Caco-2 (cell line): Measurements from ENCODE around the gene TSC22D4. TPM values are rescaled to one million over a fixed set of nuclear protein-coding genes. Genes with fewer than 3 reads are reported as not detected.

Source experiments
- BruUV-seq: library from RNA; stranded (reverse); fragments of 400-500 nt; replicated peaks from 2 replicates; lab custom pipeline; 2021; lab: Mats Ljungman, UMichigan
- CTCF ChIA-PET: fragments of 300-600 bp; sonication (Branson Sonifier 250); formaldehyde crosslinking; loops from one replicate; lab custom pipeline; 2022; ENCODE audit warnings: antibody characterized with exemption; lab: Charles Lee
- POLR2A ChIA-PET: fragments of 300-600 bp; sonication (Branson Sonifier 250); formaldehyde crosslinking; loops from one replicate; lab custom pipeline; 2022; ENCODE audit warnings: antibody characterized with exemption; lab: Charles Lee
- DNase-seq, 2 experiments: peaks; one replicate each; pipeline versions ENCODE4 v3.0.0 to v3.0.0-alpha.2; 2020 to 2022
- H3K27me3 ChIP-seq: replicated peaks from 2 replicates; pipeline ENCODE4 v1.6.0; 2011; ENCODE audit warnings: low read length; ENCODE audit not compliant: control insufficient read depth, insufficient read depth
- H3K36me3 ChIP-seq: 2 replicates; pipeline ENCODE4 v1.5.1; 2011; ENCODE audit warnings: low read length; ENCODE audit not compliant: control insufficient read depth, insufficient read depth
- H3K4me1 ChIP-seq: fragments of 250-450 bp; sonication (Bioruptor Pico); 2 replicates; pipeline ENCODE4 v1.5.1; 2020; ENCODE audit warnings: mild to moderate bottlenecking
- H3K4me3 ChIP-seq: 2 replicates; pipeline ENCODE4 v1.5.1; 2011; ENCODE audit warnings: low read depth, mild to moderate bottlenecking, control low read depth, low read length
- H3K9me3 ChIP-seq: fragments of 250-450 bp; sonication (Bioruptor Pico); 2 replicates; pipeline ENCODE4 v1.5.1; 2020; ENCODE audit warnings: mild to moderate bottlenecking, moderate library complexity
- H3K27ac Mint-ChIP-seq: one replicate; pipeline ENCODE4 v1.8.0; 2022; ENCODE audit warnings: mixed read lengths; ENCODE audit not compliant: unreplicated experiment
- H3K27me3 Mint-ChIP-seq: one replicate; pipeline ENCODE4 v1.8.0; 2022; ENCODE audit warnings: mixed read lengths; ENCODE audit not compliant: insufficient read depth, unreplicated experiment
- H3K36me3 Mint-ChIP-seq: one replicate; pipeline ENCODE4 v1.8.0; 2022; ENCODE audit warnings: mild to moderate bottlenecking, mixed read lengths; ENCODE audit not compliant: insufficient read depth, unreplicated experiment
- H3K4me1 Mint-ChIP-seq: one replicate; pipeline ENCODE4 v1.8.0; 2022; ENCODE audit warnings: low read depth, mixed read lengths; ENCODE audit not compliant: unreplicated experiment
- H3K4me3 Mint-ChIP-seq: one replicate; pipeline ENCODE4 v1.8.0; 2022; ENCODE audit warnings: mild to moderate bottlenecking, moderate library complexity, mixed read lengths; ENCODE audit not compliant: unreplicated experiment
- H3K9me3 Mint-ChIP-seq: one replicate; pipeline ENCODE4 v1.8.0; 2022; ENCODE audit warnings: mixed read lengths; ENCODE audit not compliant: unreplicated experiment
- intact Hi-C: fragments of 100-400 bp; cut with micrococcal nuclease; formaldehyde crosslinking; loops from one replicate; pipeline ENCODE4 v1.10.0; 2022; ENCODE audit not compliant: unreplicated experiment
- total RNA-seq: library from RNA; stranded (reverse); gene quantifications from 2 replicates; pipeline ENCODE4 v1.2.3, GENCODE V29; 2022
- TF ChIP-seq, protein P1 (sequence below), 2 experiments: fragments of 200-600 bp in 1 of 2; IDR thresholded peaks; 1 replicate in 1 of 2; 2 replicates in 1 of 2; pipeline versions ENCODE4 v1.5.1 to v1.8.0; 2011 to 2022; ENCODE audit warnings: antibody characterized with exemption in 1 of 2, control low read depth in 1 of 2, inconsistent platforms in 1 of 2, low read depth in 1 of 2, low read length in 1 of 2, mild to moderate bottlenecking in 1 of 2, moderate library complexity in 1 of 2; ENCODE audit not compliant: insufficient read depth in 1 of 2, severe bottlenecking in 1 of 2, unreplicated experiment in 1 of 2

TSC22D4 gene
- total RNA-seq, 1 experiment from 2014 or later = 27.2 TPM

DNA sequence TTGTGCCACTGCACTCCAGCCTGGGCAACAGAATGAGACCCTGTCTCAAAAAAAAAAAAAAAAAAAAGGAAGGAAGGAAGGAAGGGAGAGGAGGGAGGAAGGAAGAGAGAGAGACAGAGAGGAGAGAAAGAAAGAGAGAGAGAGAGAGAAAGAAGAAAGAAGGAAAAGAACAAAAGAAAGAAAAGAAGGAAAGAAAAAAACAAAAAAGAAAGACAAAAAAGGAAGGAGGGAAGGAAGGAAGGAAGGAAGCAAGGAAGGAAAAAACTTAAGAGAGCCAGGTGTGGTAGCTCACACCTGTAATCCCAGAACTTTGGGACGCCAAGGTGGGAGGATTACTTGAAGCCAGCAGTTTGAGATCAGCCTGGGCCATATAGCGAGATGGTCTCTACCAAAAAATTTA, 14.2 kb downstream of the TSC22D4 start:
- DNase-seq = no peak
- TF ChIP-seq, protein P1, sequence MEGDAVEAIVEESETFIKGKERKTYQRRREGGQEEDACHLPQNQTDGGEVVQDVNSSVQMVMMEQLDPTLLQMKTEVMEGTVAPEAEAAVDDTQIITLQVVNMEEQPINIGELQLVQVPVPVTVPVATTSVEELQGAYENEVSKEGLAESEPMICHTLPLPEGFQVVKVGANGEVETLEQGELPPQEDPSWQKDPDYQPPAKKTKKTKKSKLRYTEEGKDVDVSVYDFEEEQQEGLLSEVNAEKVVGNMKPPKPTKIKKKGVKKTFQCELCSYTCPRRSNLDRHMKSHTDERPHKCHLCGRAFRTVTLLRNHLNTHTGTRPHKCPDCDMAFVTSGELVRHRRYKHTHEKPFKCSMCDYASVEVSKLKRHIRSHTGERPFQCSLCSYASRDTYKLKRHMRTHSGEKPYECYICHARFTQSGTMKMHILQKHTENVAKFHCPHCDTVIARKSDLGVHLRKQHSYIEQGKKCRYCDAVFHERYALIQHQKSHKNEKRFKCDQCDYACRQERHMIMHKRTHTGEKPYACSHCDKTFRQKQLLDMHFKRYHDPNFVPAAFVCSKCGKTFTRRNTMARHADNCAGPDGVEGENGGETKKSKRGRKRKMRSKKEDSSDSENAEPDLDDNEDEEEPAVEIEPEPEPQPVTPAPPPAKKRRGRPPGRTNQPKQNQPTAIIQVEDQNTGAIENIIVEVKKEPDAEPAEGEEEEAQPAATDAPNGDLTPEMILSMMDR (IDR thresholded peaks at IDR 0.05; ENCODE audit: insufficient read depth in 1 of 2, low read depth in 1 of 2, low read length in 1 of 2, severe bottlenecking in 1 of 2, unreplicated experiment in 1 of 2) = no peak
- H3K4me1 ChIP-seq = peaks cover 4% of the 10 kb centered on the region; the same call in 1 of the 2 replicates
- H3K27me3 ChIP-seq = no peaks in the 10 kb centered on the region
- Mint-ChIP-seq H3K27me3 (no peaks in the 10 kb centered on the region), H3K4me3 (no peak overlapping the region), H3K27ac (no peak overlapping the region), H3K4me1 (no peaks in the 10 kb centered on the region), H3K9me3 (no peaks in the 10 kb centered on the region), H3K36me3 (peaks cover 7% of the 10 kb centered on the region)
- intact Hi-C loops = no loop called here
- H3K36me3 ChIP-seq = no peaks in the 10 kb centered on the region
- ChIA-PET POLR2A (no interaction called here), CTCF (interaction anchor here (0.6 to 2.3 kb wide), 3 partner anchors 11 to 95 kb away, joined by 3 to 10 read pairs (median 6); no protein-coding TSS in a partner anchor)
- no peaks in the 10 kb centered on the region for H3K9me3 ChIP-seq
- H3K4me3 ChIP-seq = no peak overlapping the region
- no TSS peak for BruUV-seq

GRCh38 chr7:100464210-100464660, 14.8 kb downstream of the TSC22D4 start, which contains the start of gene SPACDR:
TSS of gene SPACDR (minus strand) at chr7:100464260. CDS start at chr7:100464025, 235 bp downstream.
- DNase-seq = no peak
- Mint-ChIP-seq H3K36me3 (peaks cover 7% of the 10 kb centered on the region), H3K27ac (no peak within 1 kb of the TSS), H3K27me3 (no peaks in the 10 kb centered on the region), H3K9me3 (no peaks in the 10 kb centered on the region), H3K4me1 (no peaks in the 10 kb centered on the region), H3K4me3 (no peak within 1 kb of the TSS)
- no peaks in the 10 kb centered on the region for H3K27me3 ChIP-seq
- TF ChIP-seq, protein P1 (IDR thresholded peaks at IDR 0.05; ENCODE audit: insufficient read depth in 1 of 2, low read depth in 1 of 2, low read length in 1 of 2, severe bottlenecking in 1 of 2, unreplicated experiment in 1 of 2) = no peak
- no peaks in the 10 kb centered on the region for H3K9me3 ChIP-seq
- no peak within 1 kb of the TSS for H3K4me3 ChIP-seq
- no peaks in the 10 kb centered on the region for H3K4me1 ChIP-seq
- ChIA-PET CTCF (interaction anchor here (0.6 to 2.3 kb wide), 3 partner anchors 11 to 95 kb away, joined by 3 to 10 read pairs (median 3); partner anchors contain the start of gene PPP1R35), POLR2A (no interaction called here)
- no TSS peak for BruUV-seq
- intact Hi-C loops = no loop called here
- H3K36me3 ChIP-seq = no peaks in the 10 kb centered on the region

GRCh38 chr7:100457033-100457432, 22.0 kb downstream of the TSC22D4 start:
- CTCF ChIA-PET = no interaction called here
- intact Hi-C loops = no loop called here
- Mint-ChIP-seq H3K9me3 (no peaks in the 10 kb centered on the region), H3K27me3 (no peaks in the 10 kb centered on the region), H3K4me3 (no peak overlapping the region), H3K36me3 (no peaks in the 10 kb centered on the region), H3K27ac (no peak overlapping the region), H3K4me1 (peaks cover 6% of the 10 kb centered on the region)
- POLR2A ChIA-PET = interaction anchor here (0.7 kb wide), 1 partner anchor 129 kb away, joined by 7 read pairs; the partner anchor contains the start of gene FBXO24
- Histone ChIP-seq H3K36me3 (no peaks in the 10 kb centered on the region), H3K9me3 (no peaks in the 10 kb centered on the region), H3K4me1 (no peaks in the 10 kb centered on the region), H3K4me3 (no peak overlapping the region), H3K27me3 (no peaks in the 10 kb centered on the region)
- TF ChIP-seq, protein P1 (IDR thresholded peaks at IDR 0.05; ENCODE audit: insufficient read depth in 1 of 2, low read depth in 1 of 2, low read length in 1 of 2, severe bottlenecking in 1 of 2, unreplicated experiment in 1 of 2) = no peak
- no peak for DNase-seq
- no TSS peak for BruUV-seq
